Loucy (cell line): ENCODE measurements around the gene PRKACB.

Experiments used
- EZH2phosphoT487 ChIP-seq: fragments of 200-600 bp; IDR thresholded peaks from 2 replicates; pipeline ENCODE4 v1.6.1; 2018; ENCODE audit warnings: antibody characterized with exemption, mild to moderate bottlenecking, moderate library complexity, borderline replicate concordance
- TF ChIP-seq, protein P1 (sequence below): fragments of 200-600 bp; sonication (generic); conservative IDR thresholded peaks from 2 replicates; pipeline ENCODE4 v1.5.1; 2014; ENCODE audit warnings: mild to moderate bottlenecking, antibody characterized with exemption, low read length

DNA sequence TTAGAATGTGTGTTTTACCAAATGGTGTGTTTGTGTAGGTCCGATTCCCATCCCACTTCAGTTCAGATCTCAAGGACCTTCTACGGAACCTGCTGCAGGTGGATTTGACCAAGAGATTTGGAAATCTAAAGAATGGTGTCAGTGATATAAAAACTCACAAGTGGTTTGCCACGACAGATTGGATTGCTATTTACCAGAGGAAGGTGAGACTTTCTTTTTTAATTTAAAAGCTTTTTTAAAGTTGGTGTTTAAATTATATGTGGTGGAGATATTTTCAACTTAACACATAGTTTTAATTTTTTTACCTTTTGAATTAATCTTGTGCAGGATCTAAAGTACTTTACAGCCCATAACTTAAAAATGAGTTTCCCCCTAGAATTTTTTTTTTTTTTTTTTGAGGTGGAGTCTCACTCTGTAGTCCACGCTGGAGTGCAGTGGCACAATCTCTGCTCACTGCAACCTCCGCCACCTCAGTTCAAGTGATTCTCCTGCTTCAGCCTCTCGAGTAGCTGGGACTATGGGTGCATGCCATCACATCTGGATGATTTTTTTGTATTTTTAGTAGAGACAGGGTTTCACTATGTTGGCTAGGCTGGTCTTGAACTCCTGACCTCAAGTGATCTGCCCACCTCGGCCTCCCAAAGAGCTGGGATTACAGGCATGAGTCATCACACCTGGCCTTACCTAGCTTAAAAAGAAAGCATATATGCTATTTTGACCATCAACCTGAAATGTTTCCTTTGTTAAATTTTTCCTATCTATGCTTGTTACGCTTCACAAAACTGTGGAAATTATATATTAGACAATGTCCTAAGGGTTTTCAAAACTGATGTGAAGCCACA lies 70.3 kb downstream of the PRKACB start:
- TF ChIP-seq, protein P1, sequence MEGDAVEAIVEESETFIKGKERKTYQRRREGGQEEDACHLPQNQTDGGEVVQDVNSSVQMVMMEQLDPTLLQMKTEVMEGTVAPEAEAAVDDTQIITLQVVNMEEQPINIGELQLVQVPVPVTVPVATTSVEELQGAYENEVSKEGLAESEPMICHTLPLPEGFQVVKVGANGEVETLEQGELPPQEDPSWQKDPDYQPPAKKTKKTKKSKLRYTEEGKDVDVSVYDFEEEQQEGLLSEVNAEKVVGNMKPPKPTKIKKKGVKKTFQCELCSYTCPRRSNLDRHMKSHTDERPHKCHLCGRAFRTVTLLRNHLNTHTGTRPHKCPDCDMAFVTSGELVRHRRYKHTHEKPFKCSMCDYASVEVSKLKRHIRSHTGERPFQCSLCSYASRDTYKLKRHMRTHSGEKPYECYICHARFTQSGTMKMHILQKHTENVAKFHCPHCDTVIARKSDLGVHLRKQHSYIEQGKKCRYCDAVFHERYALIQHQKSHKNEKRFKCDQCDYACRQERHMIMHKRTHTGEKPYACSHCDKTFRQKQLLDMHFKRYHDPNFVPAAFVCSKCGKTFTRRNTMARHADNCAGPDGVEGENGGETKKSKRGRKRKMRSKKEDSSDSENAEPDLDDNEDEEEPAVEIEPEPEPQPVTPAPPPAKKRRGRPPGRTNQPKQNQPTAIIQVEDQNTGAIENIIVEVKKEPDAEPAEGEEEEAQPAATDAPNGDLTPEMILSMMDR = no peak
- no peak for TF ChIP-seq EZH2phosphoT487
